ENCODE results near the gene GNAS-AS1.

- TF ChIP-seq ZNF384 (IDR thresholded peaks at IDR 0.05) (no peak), TARDBP (IDR thresholded peaks at IDR 0.05) (no peak), ARNT (IDR thresholded peaks at IDR 0.05) (no peak), SP1 (IDR thresholded peaks at IDR 0.05) (no peak), BHLHE40 (IDR thresholded peaks at IDR 0.05; ENCODE audit: borderline replicate concordance) (no peak), SUZ12 (IDR thresholded peaks at IDR 0.05) (no peak), CTBP1 (IDR thresholded peaks at IDR 0.05; ENCODE audit: borderline replicate concordance) (no peak), FOXM1 (IDR thresholded peaks at IDR 0.05; ENCODE audit: borderline replicate concordance) (no peak)
Observed at GRCh38 chr20:58880994-58881752, 30.5 kb upstream of the GNAS-AS1 start.
